HG02870 (cell line): Measurements from ENCODE around the gene GHRHR.

Experiments
- ATAC-seq: cut with Tn5 transposase; IDR thresholded peaks from one replicate; pipeline ENCODE4 v1.9.1; 2021; ENCODE audit warnings: mild to moderate bottlenecking, moderate library complexity; ENCODE audit not compliant: unreplicated experiment

Gene GHRHR

DNA sequence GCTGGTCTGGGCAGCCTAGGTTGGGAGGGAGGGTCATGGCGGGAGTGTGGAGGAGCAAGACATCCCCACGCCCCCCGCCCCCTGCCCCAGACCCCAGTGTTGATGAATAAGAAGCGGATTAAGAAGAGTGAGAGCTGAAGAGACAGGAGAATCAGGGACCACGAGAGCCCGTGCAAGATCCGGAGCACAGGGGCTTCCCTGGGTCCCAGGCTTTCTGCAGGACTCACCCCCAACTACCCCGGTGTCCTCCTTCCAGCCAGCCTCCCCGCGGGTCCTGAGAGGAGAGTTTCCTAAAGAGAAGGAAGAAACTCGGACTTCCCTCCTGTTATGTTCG lies 20.1 kb downstream of the GHRHR start:
- no peak for ATAC-seq

- no peak for ATAC-seq
Measured at GRCh38 chr7:30984359-30985107, 20.8 kb downstream of the GHRHR start.

DNA sequence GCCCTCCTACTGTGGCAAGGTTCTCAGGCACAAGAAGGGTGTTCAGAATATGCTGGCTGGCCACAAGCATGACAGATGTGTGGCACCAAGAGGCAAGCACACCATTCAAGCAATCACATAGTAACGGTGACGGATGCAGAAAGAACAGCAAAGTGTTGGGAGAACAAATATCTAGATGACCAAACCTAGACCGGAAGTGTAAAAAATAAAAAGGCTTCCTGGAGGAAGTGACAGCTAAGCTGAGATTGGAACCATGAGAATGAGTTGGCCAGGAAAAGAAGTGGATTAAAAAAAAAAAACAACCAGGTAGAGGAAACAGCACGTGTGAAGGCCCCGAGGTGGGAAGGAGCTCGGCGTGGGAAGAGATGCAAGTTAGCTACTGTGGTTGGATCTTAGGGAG lies 22.0 kb downstream of the GHRHR start:
- no peak for ATAC-seq

DNA sequence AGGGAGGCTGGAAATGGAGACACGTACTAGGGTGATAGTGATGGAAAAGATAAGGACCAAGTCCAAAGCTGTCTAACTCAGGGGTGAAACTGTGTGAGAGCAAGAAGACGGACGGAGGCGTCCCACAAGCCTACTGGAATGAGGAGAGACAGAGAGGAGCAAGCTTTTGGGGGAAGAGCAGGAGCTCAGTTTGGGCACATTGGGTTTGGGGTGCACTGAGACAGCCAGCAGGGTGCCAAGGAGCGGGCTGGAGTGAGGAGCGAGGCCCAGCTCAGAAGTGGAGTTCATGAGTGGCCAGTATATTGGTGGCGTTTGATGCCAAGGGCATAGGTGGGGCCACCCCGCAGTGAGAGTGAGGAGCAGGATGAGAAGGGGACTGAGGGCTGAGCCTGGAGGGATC lies 22.6 kb downstream of the GHRHR start:
- ATAC-seq = no peak

- ATAC-seq = no peak
Measured at GRCh38 chr7:30986738-30987137, 23.0 kb downstream of the GHRHR start.

DNA sequence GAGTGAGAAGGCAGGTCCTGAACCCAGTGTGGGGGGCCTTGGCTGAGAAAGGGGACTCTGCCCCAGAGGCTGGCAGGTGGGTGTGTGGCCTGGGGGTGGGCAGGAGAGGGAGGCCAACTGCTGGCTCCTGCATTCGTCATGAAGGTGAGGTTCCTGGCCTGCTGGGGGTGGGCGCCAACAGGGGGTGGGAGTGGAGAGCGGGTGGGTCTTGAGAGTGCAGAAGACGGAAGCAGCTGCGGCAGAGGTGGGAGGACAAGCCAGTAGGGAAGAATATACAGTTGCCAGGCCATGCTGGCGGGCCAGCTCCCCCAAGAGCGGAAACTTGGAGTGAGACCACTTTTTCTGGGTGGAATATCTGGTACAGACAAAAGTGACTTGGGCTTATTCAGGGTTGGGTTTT lies 23.4 kb downstream of the GHRHR start:
- no peak for ATAC-seq

DNA sequence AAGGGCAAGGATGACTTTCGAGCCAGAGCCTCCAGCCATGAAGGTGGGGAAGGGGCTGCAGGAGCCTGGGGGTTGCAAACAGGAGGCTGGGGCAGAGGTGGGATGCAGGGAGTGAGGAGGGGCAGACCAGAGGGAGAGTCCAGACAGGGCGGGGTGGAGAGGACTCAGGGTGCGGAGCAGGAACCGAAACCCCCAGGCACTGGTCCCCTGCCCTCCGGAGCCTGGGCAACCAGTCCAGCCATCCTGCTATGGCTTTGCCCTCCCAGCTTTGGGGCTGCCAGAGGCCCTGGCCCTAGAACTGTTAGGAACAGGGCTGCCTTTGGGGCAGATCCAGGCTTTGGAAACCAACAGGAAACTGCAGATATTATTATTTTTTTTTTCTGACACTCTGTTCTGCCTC lies 24.2 kb downstream of the GHRHR start:
- no peak for ATAC-seq

GRCh38 chr7:30988351-30989005 lies 24.7 kb downstream of the GHRHR start:
- no peak for ATAC-seq

- no peak for ATAC-seq
Measured at GRCh38 chr7:30989008-30989823, 25.5 kb downstream of the GHRHR start.

GRCh38 chr7:30989824-30990672 lies 26.3 kb downstream of the GHRHR start:
- no peak for ATAC-seq

GRCh38 chr7:30990673-30991170 lies 27.0 kb downstream of the GHRHR start:
- ATAC-seq = no peak

- no peak for ATAC-seq
Measured at GRCh38 chr7:30992414-30992813, 28.7 kb downstream of the GHRHR start.

- no peak for ATAC-seq
Measured at GRCh38 chr7:30994206-30995100, 30.7 kb downstream of the GHRHR start.

GRCh38 chr7:30995536-30995935 lies 31.8 kb downstream of the GHRHR start:
- ATAC-seq = no peak

- ATAC-seq = no peak
Measured at GRCh38 chr7:30996256-30996655, 32.5 kb downstream of the GHRHR start.

DNA sequence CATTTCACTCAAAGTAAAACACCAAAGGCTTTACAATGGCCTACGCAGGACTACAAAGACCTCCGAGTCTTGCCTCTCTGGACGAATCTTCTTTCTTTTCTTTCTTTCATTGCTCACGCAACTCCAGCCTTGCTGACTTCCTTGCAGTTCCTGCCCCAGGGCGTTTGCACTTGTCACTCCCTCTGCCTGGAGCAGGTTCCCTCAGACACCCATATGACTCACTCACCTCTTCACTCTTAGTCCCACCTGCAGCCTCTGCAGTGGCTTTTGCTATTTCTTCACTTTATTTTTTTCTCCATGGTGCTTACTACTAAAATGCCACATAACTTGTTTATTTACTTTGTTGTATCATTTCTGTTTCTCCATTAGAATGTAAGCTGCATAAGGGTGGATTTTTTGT lies 33.1 kb downstream of the GHRHR start:
- no peak for ATAC-seq

GRCh38 chr7:30997316-30997715 lies 33.6 kb downstream of the GHRHR start:
- ATAC-seq = no peak

GRCh38 chr7:30998180-30998579 lies 34.4 kb downstream of the GHRHR start:
- ATAC-seq = no peak

- no peak for ATAC-seq
Measured at GRCh38 chr7:31000161-31000693, 36.5 kb downstream of the GHRHR start.

DNA sequence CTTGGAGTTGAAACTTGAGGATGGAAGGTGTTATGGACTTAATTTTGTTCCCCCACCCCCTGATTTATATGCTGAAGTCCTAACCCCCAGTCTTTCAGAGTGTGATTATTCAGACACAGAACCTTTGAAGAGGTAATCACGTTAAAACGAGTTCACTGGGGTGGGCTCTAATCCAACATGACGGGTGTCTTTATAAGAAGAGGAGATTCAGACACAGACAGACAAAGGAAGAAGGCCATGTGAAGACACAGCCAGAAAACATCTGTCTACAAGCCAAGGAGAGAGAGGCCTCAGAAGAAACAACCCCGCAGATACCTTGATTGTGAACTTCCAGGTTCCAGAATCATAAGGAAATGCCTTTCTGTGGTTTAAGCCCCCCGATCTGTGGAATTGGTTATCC lies 37.0 kb downstream of the GHRHR start:
- no peak for ATAC-seq
